DLD1 (cell line): ENCODE results near the gene CYRIA.

Experiments
- in situ Hi-C: cut with HindIII; loops from 2 replicates; pipeline ENCODE4 v1.10.0; 2017; ENCODE audit warnings: low sequenced_read_pairs

CYRIA gene

DNA sequence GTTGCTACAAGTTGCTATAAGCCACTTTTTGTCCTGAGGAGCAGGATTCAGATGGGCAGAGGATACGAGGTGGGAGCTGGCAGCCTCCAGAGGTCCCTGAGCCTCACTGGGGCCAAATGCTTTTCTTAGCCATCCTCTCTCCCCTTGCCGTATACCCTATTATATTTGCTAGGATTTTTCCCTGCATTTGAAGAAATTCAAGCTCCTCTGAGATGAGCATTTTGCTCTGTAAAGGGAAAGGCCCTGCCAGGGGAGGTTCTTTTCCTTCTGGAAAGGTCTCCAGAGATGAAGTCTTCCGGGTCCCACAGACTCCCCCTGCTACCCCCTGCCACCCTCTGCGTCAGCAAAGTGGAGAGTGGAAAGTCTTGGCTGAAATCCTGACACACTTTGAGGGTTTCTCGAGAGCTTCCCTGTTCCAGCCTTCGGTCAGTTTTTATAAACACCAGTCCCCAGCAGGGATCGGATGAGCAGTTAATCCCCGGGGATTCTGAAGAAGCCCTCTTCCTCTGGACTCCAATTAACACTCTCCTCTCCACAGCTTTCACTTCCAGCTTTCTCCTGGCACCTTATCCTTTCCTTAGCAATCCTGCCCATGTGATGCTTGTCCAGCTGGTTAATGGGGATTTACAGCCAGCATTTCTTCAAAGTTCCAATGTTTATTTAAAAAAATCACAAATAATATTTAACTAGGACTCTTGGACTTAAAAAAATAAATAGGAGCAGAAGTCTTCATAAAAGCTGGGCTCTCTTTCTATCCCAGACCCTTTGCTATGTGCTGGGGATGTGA is 13.1 kb downstream of the CYRIA start:
- in situ Hi-C loops = no loop called here

DNA sequence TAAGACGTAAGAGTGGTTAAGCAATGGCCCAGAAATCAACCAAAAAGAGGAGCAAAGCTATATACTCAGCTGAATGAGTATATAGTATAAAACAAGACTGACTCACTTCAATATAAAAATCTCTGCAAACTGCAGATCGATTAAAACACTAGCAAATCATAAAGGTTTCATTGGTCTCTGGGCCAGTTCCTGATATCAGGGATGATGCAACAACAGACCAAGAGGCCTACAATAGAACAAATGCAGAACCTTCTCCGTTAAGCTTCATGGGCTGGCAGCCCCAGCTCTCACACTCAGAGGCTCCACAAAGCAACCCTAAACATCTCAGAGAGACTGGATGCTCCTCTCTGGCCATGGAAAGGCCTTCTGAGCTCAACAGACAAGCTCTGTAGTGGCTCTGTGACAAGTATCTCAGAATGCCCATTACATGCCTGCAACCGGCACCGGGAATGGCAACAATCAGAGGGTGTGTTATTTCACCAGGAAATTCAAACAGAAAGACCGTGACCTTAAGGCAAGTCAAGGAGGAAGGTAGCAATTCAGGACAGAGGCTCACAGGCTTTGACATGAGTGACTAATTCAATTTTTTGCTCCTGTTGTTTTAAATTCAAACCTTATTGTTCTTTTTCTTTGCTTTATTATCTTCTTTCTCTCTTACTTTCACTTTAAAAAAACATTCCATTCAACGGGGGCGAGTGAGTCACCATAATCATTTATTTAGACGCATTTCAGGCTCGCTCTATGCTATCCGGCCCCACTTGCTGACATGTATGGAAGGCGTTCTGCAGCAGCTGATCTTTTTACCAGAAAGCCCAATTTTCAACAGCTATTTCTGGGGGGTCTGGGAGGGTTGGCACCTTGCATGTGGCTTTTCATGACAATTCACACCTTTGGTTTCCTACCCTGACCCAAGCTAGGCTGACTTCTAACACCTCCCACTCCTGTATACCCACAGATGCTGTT is 15.1 kb downstream of the CYRIA start:
- in situ Hi-C loops = no loop called here

DNA sequence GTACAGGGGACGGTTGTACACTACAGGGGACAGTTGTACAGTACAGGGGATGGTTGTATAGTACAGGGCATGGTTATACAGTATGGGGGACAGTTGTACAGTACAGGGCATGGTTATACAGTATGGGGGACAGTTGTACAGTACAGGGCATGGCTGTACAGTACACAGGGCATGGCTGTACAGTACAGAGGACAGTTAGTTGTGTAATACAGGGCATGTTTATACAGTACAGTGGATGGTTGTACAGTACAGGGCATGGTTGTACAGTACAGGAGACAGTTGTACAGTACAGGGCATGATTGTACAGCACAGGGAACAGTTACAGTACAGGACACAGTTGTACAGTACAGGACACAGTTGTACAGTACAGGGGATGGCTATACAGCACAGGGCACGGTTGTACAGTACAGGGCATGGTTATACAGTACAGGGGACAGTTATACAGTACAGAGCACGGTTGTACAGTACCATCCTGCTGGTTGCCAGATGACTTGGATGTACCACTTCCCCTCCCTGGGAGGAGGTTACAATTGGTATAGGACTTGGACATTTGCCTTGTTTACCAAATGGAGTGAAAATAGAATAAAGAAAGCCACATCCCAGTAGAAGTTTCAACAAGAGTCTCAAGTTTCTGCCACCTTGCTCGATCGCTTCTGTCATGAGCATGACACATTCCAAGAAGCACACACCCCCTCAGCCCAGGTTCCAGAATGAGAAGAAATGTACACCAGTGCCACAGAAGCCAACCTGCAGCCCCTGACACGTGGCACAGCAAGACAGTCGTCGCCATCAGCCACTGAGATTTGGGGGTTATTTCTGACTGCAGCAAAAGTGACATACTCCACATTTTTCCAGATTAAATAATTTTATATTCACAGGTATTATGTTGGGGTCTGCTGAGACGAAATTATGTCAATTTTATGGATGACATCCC is 16.0 kb downstream of the CYRIA start:
- in situ Hi-C loops = no loop called here

DNA sequence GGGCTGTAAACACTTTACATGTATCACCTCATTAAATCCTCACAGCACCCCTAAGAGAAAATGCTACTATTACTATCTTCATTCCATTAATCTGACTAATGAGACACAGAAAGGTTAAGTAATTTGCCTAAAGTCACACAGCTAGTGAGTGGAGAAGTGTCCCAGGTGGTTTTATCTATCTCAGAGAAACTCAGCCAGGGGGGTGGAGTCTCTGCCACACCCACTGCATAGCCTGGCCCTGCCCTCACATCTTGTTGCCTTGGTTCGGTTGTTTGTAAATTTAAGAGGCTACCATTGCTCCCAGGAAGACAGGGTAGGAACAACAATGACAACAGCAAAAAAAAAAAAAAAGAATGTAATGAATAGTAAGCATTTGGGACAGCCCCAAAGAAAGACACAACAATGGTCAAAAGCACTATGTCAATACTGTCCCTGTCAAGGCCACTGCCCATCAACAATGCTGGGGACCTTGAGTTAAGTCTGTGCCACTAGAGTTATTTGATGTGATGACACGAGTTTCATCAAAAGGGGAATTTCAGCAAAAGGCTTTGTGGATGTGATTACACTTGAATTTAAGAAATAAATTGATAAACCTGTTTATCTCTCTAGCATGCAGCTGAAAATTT is 17.5 kb downstream of the CYRIA start:
- in situ Hi-C loops = no loop called here

DNA sequence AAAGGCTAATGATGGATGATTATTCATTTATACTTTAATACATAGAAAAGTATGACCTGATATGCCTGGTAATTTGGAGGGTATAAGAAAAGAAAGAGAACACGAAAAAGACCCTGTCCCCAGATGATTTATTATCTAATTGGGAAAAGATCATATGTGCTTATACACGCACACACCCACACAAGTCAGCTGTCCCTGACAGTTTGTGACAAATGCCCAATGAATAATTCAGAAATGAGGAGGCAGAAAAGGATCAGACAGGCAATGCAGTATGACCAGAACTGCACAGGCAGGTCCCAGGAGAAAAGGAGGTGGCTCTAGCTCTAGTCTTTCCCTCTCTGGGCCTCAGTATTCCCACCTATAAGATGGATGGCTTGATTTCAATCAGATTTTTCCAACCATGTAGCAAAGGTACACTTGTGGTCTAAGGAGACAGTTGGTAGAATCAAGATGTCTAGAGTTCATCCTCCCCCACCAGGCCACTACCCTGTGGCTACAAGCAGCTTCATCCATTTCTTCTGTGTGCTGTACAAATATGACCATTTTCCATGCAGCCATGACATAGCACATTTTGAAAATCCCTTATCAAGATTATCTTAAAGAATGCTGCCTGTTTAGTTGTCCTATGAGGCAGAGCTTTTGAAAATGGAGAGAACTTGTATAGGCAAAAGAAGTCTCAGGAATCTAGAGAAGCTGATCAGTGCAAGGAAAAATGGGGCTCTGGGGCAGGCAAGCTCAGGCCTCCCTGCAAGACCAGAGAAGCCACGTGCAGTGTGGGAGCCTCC is 19.7 kb downstream of the CYRIA start:
- in situ Hi-C loops = no loop called here

DNA sequence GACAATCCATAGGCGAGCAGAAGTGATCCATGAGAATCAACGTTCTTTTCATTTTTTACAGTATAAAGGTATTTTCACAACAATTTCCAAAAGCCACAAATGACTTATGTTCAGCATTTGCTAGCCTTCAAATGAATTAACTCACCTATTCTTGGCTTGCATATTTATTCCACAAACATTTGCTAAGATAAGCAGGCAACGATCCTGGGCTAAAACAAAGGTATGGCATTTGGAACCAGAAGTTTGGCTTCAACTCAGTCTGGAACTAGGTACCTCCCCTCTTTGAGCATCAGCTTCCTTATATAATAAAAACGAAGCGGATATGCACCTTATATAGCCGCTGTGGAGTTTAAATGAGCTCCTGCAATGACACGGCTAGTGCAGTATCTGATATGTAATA is 20.5 kb downstream of the CYRIA start:
- in situ Hi-C loops = no loop called here

DNA sequence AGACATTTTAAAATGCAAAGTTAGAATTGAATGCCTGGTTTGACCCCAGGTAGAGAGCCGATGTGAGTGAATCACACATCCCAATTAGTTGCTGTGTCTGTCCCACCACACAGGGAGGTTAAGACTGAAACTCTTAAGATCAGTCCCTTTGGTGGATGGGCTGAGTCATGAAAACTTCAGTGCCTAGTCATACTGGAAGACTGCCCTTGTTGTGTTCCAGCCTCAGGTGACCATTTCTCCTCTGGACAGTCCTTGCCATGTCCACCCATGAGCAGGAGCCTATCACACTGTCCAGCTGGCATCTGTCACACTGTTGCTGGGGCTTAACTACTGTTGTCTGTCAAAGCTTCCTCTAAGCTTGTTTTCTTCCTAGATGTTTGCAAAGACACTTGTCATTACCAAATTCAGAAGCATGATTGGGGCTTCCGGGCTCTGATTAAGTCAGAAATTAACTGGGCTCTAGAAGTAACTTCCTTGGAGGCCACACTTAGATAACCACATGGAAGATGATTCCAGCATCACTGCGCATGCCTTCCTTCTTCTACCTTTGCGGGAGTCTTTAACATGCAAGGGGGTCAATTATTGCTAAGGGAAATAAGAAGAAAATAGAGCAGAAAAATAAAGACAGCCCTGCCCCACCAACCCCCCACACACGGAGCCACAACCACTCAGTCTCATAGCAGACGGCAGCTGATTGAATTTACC is 21.3 kb downstream of the CYRIA start:
- in situ Hi-C loops = no loop called here

DNA sequence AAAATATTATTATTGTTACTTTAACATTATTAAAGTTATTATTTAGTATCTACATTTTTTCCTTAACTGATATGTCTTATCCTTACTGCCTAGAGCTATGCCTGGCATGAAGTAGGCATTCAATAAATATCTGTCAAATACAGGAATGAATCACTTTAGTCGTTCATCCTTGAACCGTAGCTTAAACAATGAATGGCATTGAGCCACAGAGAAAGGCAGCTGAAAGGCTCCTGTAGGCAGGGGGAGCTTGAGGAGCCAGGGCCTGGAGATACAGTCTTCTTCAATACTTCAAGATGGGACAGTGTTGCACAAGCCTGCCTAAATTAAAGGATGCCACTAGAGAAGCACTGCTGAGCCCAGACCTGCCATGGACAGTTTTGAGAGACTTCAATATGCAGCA is 22.5 kb downstream of the CYRIA start:
- in situ Hi-C loops = no loop called here

DNA sequence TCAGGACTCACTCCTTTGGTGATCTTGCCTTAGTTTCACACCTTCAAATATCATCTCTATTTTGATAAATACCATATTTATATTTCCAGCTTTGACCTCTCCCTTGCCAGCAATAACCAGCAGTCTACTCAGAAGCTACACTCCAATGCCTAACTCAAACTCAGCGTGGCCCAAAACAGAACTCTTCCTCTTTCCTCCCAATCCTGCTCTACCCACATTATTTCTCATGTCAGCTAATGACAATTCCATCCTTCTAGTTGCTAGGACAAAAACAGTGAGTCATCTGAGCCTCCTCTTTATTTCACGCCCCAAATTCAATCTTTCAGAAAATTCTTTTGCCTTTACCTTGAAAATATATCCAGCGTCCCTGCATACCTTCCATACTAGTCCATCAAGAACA is 23.5 kb downstream of the CYRIA start:
- in situ Hi-C loops = no loop called here

DNA sequence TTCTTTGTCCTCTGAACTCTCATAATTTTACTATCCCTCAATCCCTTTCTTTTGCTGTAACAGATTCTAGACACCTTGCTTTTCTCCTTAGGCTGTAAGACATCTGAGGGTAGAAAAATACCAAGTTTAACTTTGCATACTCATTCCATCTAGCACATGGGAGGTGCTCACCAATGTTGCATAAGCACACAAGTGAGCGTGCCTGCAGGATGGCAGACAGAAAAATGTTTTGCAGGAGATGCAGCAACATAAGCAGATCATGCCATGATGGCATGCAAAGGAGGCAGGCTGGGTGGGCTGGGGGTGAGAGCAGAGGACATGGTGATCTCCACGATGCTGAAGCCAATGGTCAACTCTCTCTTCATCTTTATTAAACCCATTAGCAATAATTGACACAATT is 24.1 kb downstream of the CYRIA start:
- in situ Hi-C loops = no loop called here

DNA sequence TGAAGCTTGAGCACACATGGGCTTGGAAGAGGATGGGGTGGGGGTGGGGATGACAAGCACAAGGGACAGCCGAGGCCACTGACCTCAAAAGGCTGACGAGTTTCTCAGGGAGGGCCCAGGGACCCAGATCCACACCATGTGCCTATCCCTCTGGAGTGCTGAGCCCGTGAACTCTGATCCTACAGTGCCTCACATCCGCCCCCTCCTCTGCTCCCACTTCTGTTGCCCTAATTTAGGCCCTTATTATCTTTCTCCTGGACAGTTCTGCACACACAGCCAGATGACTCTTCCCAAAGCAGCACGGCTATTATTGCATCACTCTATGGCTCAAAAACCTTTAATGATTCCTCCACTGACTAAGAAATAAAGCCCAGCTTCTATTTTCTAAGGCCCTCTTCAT is 24.8 kb downstream of the CYRIA start:
- in situ Hi-C loops = no loop called here

DNA sequence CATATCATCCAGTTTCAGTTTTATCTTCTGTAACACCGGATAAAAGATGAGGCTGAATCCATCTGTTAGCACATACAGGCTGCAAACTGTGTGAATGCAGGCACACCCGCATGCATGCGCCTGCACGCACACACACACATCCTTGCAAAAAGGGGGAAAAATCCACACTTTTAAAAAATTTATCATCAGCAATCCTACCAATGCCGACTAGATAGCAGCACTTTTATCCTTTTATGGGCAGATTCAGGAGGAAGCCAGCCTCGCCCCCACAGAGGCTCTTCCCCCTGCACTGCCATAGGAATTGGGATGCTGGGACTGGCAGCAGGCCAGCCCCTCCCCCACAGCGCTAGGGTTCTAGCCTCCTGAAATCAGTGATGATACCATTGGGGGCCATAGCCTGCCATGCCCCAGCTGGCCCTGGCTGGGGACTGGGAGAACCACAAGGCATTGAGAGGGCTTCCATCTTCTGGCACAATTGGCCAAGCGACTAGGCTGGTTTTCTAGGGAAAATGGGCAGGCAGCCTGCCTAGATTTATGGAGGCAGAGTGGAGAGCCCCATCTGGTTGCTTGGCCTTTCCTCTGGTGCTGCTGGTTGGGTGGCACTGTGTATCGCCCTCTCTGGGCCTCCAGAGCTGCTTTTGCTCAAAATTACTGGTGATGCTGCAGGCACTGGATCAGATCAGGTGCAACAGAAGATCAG is 25.5 kb downstream of the CYRIA start:
- in situ Hi-C loops = no loop called here

DNA sequence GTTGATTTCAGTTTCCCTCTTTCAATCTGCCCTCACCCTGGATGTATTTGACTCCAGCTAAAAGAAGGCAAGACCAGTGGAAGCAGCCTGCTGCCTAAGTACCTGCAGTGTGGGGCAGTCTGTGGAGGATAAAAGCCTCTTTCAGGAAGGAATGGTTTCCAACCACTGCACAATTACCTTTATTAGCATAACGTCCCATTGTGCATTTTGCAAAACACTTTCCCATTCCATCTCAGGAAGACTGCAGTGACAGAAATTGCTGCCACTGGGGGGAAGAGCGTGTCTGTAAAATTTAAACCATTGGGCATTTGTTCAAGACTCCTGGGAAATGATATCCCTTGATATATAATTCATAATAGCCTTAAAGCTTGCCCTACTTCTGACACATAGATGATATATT is 26.2 kb downstream of the CYRIA start:
- in situ Hi-C loops = no loop called here

DNA sequence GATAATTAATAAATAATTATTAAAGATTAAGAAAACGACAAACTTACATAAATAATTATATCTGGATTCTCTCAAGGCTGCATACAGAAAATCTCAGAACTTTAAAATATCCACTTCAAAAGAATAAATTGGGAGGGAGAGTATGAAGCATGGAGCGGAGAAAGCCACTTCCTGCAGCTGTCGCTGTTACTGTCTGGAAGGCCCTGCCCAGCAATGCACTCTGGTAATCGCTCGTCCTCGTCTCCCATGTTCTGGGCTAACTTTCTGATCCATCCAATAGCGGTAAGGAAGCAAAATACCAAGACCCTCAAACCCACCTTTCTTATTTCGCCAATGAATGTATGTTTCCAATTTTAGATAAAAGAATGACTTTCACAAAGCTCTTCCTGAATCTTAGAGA is 26.7 kb downstream of the CYRIA start:
- in situ Hi-C loops = no loop called here

DNA sequence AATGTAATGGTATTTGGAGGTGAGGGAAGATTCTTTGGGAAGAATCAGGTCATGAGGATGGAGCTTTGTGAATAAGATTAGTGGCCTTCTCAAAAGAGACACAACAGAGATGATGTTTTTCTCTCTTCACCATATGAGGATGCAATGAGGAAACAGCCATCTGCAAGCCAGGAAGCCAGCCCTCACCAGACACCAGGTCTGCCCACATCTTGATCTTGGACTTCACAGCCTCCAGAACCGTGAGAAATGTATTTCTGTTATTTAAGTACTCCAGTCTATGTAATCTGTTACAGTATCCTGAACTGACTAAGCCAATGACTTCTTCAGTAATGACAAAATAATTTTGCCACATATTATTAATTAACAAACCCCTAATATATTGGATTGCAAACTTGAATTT is 28.3 kb downstream of the CYRIA start:
- in situ Hi-C loops = no loop called here

DNA sequence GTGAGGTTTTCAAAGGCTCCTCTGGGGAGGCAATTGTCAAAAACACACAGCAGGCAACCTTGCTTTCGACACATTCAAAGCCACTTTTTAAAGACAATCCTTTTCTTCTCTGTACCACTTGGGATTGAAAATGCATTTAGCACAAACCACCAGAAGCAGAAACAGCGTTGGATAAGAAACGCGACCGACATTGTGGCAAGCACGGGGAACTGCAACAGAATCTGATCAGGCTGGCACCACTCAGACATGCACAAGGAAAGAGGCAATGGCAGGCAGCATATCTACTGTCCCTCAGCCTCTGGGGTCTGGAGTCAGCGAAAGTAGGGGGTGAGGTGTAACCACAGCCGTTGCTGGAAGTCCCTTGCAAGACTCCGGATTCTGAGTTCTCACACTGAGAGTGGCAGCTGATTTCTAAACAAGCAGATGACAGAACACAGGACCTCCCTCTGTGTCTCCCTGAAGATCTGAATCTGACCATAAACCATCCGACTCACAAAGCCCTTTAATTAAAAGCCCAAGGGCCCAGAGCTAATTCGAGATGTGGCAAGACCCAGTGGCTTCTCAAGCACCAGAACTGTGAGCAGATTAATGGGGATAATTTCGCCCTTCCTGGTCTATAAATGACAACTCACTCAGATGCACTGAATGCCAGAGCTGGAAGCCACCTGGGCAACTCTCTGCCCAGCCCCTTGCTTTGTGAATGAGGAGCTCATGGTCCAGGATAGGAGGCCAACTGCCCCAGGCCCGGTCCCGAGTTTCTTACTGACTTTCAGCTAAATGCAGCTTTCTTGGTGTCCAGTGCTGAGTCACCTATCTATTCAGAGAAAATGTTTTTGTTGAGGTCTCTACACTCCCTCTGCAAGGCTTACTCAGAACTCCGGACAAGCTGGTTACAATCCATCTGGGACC is 29.6 kb downstream of the CYRIA start:
- in situ Hi-C loops = no loop called here

DNA sequence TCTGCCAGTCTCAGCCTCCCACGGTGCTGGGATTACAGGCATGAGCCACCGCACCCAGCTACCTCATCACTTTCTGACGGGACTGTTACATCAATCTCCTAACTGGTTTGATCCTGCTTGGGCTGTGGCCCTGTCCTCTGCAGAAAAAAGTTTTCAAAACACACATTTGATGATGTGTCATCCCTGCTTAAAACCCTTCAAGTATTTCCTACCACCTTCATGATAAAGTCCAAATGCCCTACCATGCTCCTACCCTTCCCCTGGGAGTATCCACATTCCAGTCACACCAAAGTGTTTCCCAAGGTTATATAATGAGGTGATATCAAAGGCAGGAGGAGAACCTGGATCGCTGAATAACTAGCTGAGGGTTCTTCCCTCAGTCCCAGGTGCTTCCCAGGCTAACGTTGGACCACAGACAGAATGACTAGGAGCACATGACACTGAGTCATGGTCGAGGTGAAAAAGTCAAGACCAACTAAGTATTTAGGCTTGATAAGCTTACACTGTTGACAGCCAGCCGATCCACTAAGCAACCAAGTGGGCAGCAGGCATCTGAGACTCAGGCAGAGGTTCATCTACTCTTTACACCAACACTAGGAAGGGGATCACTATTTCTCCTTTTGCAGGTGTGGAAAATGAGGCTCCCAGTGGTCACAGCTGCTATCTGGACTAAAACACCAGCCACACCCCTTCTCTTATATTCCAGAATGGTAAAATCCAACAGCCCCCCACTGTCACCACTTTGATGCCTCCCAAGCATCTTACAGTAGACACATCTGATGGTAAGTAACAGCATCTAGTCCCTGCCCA is 31.8 kb downstream of the CYRIA start:
- in situ Hi-C loops = no loop called here
